Breast epithelium (tissue), 4 donors: Measurements from ENCODE around the gene SPHKAP. TPM values are rescaled to one million over a fixed set of nuclear protein-coding genes. Genes with fewer than 3 reads are reported as not detected.

Experiments used
- DNase-seq, 2 donors: peaks; one replicate each; pipeline ENCODE4 v3.0.0-alpha.2; 2019; ENCODE audit warnings: low spot score in 2 of 2
- H3K27ac ChIP-seq, 2 donors: fragments of 200-600 bp; sonication (generic) in 1 of 2; one replicate each; pipeline ENCODE4 v1.5.1; 2016 to 2019; ENCODE audit warnings: mild to moderate bottlenecking in 1 of 2
- H3K27me3 ChIP-seq, 2 donors: fragments of 200-600 bp; sonication (generic) in 1 of 2; one replicate each; pipeline versions ENCODE4 v1.5.1 to v1.6.0; 2017 to 2019; ENCODE audit warnings: control low read depth in 1 of 2, mild to moderate bottlenecking in 1 of 2
- H3K36me3 ChIP-seq: fragments of 200-600 bp; one replicate; pipeline ENCODE4 v1.5.1; 2019
- H3K4me1 ChIP-seq, 2 donors: fragments of 200-600 bp; sonication (generic); one replicate each; pipeline ENCODE4 v1.5.1; 2016 to 2019; ENCODE audit warnings: control low read depth in 1 of 2
- H3K4me3 ChIP-seq, 3 donors: fragments of 200-600 bp; sonication (generic); 1 replicate in 2 of 3; 2 replicates in 1 of 3; pipeline ENCODE4 v1.5.1; 2016 to 2019; ENCODE audit warnings: mild to moderate bottlenecking in 3 of 3, moderate library complexity in 2 of 3
- H3K9me3 ChIP-seq, 2 donors: fragments of 200-600 bp; sonication (generic) in 1 of 2; one replicate each; pipeline ENCODE4 v1.5.1; 2016 to 2019; ENCODE audit warnings: control low read depth in 1 of 2
- CTCF ChIP-seq, 3 donors: fragments of 450-650 bp; IDR thresholded peaks; one replicate each; pipeline ENCODE4 v1.5.1; 2016 to 2017; ENCODE audit warnings: antibody characterized with exemption in 3 of 3, mild to moderate bottlenecking in 3 of 3, moderate library complexity in 3 of 3
- POLR2A ChIP-seq: fragments of 450-650 bp; IDR thresholded peaks from one replicate; pipeline ENCODE4 v1.6.1; 2016; ENCODE audit warnings: antibody characterized with exemption, mild to moderate bottlenecking, moderate library complexity
- POLR2AphosphoS5 ChIP-seq, 3 donors: sonication (generic); formaldehyde crosslinking; IDR thresholded peaks; one replicate each; pipeline ENCODE4 v1.6.1; 2017; ENCODE audit warnings: antibody characterized with exemption in 3 of 3
- intact Hi-C: fragments of 100-400 bp; cut with DNase I; formaldehyde crosslinking; loops from one replicate; pipeline ENCODE4 v1.15.1; 2023; ENCODE audit warnings: low total_unique reads
- total RNA-seq, 3 donors: library from RNA; depleted of rRNA; stranded (reverse); fragments of >200 nt; gene quantifications; one replicate each; pipeline ENCODE4 v1.1.0, GENCODE V29; 2016

SPHKAP gene
- total RNA-seq, 3 donors from 2014 or later: 0.59 to 0.66 TPM; not detected in 1

GRCh38 chr2:228017784-228018183 lies 163.7 kb downstream of the SPHKAP start:
- intact Hi-C loops: no loop called here
- Histone ChIP-seq H3K27me3 (no peaks in the 10 kb centered on the region), H3K27ac (no peak overlapping the region), H3K4me3 (no peak overlapping the region), H3K9me3 (no peaks in the 10 kb centered on the region), H3K4me1 (no peaks in the 10 kb centered on the region), H3K36me3 (no peaks in the 10 kb centered on the region)
- no peak for DNase-seq
- TF ChIP-seq POLR2AphosphoS5 (IDR thresholded peaks at IDR 0.05) (no peak), POLR2A (no peak), CTCF (IDR thresholded peaks at IDR 0.05) (no peak)

GRCh38 chr2:228016402-228016801 lies 165.1 kb downstream of the SPHKAP start:
- Histone ChIP-seq H3K27ac (no peak overlapping the region), H3K36me3 (no peaks in the 10 kb centered on the region), H3K4me3 (no peak overlapping the region), H3K27me3 (no peaks in the 10 kb centered on the region), H3K4me1 (no peaks in the 10 kb centered on the region), H3K9me3 (no peaks in the 10 kb centered on the region)
- DNase-seq: no peak
- intact Hi-C loops: no loop called here
- TF ChIP-seq CTCF (IDR thresholded peaks at IDR 0.05) (no peak), POLR2AphosphoS5 (IDR thresholded peaks at IDR 0.05) (no peak), POLR2A (no peak)

GRCh38 chr2:228015741-228016140 lies 165.7 kb downstream of the SPHKAP start:
- Histone ChIP-seq H3K27me3 (no peaks in the 10 kb centered on the region), H3K4me1 (no peaks in the 10 kb centered on the region), H3K4me3 (no peak overlapping the region), H3K27ac (no peak overlapping the region), H3K9me3 (no peaks in the 10 kb centered on the region), H3K36me3 (no peaks in the 10 kb centered on the region)
- TF ChIP-seq POLR2AphosphoS5 (IDR thresholded peaks at IDR 0.05): no peak
- no peak for TF ChIP-seq POLR2A
- no peak for TF ChIP-seq CTCF (IDR thresholded peaks at IDR 0.05)
- no peak for DNase-seq
- intact Hi-C loops: no loop called here

- TF ChIP-seq POLR2AphosphoS5 (IDR thresholded peaks at IDR 0.05) (no peak), POLR2A (no peak), CTCF (IDR thresholded peaks at IDR 0.05) (no peak)
Measured at GRCh38 chr2:227996366-227996765, 185.1 kb downstream of the SPHKAP start.

GRCh38 chr2:227990937-227991336 lies 190.6 kb downstream of the SPHKAP start:
- DNase-seq: no peak
- H3K4me1 ChIP-seq: no peaks in the 10 kb centered on the region
- no peaks in the 10 kb centered on the region for H3K36me3 ChIP-seq
- H3K27me3 ChIP-seq: no peaks in the 10 kb centered on the region
- H3K27ac ChIP-seq: no peak overlapping the region
- intact Hi-C loops: no loop called here
- TF ChIP-seq POLR2A (no peak), POLR2AphosphoS5 (IDR thresholded peaks at IDR 0.05) (no peak), CTCF (IDR thresholded peaks at IDR 0.05) (no peak)
- H3K4me3 ChIP-seq: no peak overlapping the region
- no peaks in the 10 kb centered on the region for H3K9me3 ChIP-seq

More at GRCh38 chr2:227996366-227996765, 185.1 kb downstream of the SPHKAP start:
- no peaks in the 10 kb centered on the region for H3K9me3 ChIP-seq
- intact Hi-C loops: no loop called here
- H3K27me3 ChIP-seq: no peaks in the 10 kb centered on the region
- H3K4me1 ChIP-seq: no peaks in the 10 kb centered on the region
- H3K36me3 ChIP-seq: no peaks in the 10 kb centered on the region
- H3K27ac ChIP-seq: no peak overlapping the region
- no peak for DNase-seq
- no peak overlapping the region for H3K4me3 ChIP-seq
